Measurements from ENCODE around the gene KIAA1549. TPM values are rescaled to one million over a fixed set of nuclear protein-coding genes. Genes with fewer than 3 reads are reported as not detected.

KIAA1549 gene
- total and polyA plus RNA-seq, 7 donors = 0.46 to 4.4 (median 1.4) TPM

DNA sequence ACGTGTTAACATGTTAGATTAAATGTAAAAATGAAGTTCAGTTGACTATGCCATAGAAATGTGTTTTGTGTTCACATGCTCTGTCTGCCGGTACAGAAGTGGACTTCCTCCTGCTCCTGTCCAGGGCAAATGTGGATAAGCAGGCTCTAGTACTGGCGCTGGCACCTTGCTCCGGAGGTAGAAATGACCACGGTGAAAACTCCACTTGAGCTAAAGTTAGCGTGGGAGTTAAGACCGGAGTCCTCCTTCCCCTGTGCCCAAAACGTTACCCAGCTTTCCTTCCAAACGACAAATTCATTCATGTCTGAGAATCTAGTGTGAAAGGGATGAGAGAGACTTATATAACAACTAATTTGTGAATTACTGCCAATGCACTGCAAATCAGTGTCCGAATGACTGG is 148.2 kb downstream of the KIAA1549 start:
- DNase-seq = no peak
- H3K27ac ChIP-seq = no peak overlapping the region
- WGBS, 3 donors = 87 to 93% (median 93%) methylated on average over 10 of the region's 10 CpGs
- H3K4me3 ChIP-seq = no peak overlapping the region
- intact Hi-C loops (cut with DNase I) = no loop called here
- no peaks in the 10 kb centered on the region for H3K4me1 ChIP-seq
- H3K27me3 ChIP-seq (ENCODE audit: insufficient read depth in 3 of 3, low read length in 2 of 3) = no peaks in the 10 kb centered on the region
- H3K9me3 ChIP-seq = no peaks in the 10 kb centered on the region
- no peak for ATAC-seq
- H3K36me3 ChIP-seq (ENCODE audit: insufficient read depth in 1 of 2, low read depth in 1 of 2) = no peaks in the 10 kb centered on the region
- TF ChIP-seq, protein P1, sequence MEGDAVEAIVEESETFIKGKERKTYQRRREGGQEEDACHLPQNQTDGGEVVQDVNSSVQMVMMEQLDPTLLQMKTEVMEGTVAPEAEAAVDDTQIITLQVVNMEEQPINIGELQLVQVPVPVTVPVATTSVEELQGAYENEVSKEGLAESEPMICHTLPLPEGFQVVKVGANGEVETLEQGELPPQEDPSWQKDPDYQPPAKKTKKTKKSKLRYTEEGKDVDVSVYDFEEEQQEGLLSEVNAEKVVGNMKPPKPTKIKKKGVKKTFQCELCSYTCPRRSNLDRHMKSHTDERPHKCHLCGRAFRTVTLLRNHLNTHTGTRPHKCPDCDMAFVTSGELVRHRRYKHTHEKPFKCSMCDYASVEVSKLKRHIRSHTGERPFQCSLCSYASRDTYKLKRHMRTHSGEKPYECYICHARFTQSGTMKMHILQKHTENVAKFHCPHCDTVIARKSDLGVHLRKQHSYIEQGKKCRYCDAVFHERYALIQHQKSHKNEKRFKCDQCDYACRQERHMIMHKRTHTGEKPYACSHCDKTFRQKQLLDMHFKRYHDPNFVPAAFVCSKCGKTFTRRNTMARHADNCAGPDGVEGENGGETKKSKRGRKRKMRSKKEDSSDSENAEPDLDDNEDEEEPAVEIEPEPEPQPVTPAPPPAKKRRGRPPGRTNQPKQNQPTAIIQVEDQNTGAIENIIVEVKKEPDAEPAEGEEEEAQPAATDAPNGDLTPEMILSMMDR (IDR thresholded peaks at IDR 0.05) = no peak

DNA sequence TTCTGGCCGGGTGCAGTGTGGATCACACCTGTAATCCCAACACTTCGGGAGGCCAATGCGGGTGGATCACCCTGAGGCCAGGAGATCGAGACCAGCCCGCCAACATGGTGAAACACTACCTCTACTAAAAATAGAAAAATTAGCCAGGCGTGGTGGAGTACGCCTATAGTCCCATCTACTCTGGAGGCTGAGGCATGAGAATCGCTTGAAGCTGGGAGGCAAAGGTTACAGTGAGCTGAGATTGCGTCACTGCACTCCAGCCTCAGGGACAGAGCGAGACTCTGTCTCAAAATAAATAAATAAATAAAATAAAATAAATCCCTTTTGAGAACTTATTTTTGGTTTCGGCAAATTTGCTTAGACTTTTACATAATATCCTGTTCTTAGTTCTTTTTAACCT is 151.9 kb downstream of the KIAA1549 start:
- no peaks in the 10 kb centered on the region for H3K27me3 ChIP-seq (ENCODE audit: insufficient read depth in 3 of 3, low read length in 2 of 3)
- no peaks in the 10 kb centered on the region for H3K4me1 ChIP-seq
- no peak overlapping the region for H3K4me3 ChIP-seq
- intact Hi-C loops (cut with DNase I) = no loop called here
- no peaks in the 10 kb centered on the region for H3K36me3 ChIP-seq (ENCODE audit: insufficient read depth in 1 of 2, low read depth in 1 of 2)
- ATAC-seq (no peak), DNase-seq (no peak)
- TF ChIP-seq, protein P1 (IDR thresholded peaks at IDR 0.05) = no peak
- H3K9me3 ChIP-seq = no peaks in the 10 kb centered on the region
- H3K27ac ChIP-seq = no peak overlapping the region
- WGBS, 3 donors = 83 to 92% (median 87%) methylated on average over 11 of the region's 11 CpGs

DNA sequence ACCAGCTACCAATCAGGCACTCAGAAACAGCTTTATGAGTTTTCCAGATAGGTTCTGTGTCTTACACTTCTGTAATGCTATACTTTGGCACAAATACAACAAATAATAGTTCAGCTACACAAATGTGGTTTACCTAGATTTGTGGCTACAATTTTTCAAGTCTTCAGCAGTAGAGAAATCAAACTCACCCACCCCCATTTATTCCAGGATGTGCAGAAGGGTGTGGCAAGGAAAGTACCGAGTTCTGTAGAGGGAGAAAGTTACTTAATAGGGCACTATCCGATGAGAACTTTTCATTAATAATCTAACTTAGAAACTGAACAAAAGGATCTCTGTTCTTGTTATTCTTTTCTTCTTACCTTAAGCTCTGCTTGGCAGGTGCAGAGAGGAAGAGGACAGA is 152.9 kb downstream of the KIAA1549 start:
- Histone ChIP-seq H3K27me3 (ENCODE audit: insufficient read depth in 3 of 3, low read length in 2 of 3) (no peaks in the 10 kb centered on the region), H3K4me3 (no peak overlapping the region), H3K9me3 (no peaks in the 10 kb centered on the region), H3K27ac (no peak overlapping the region), H3K36me3 (ENCODE audit: insufficient read depth in 1 of 2, low read depth in 1 of 2) (no peaks in the 10 kb centered on the region), H3K4me1 (no peaks in the 10 kb centered on the region)
- intact Hi-C loops (cut with DNase I) = no loop called here
- no peak for DNase-seq
- TF ChIP-seq, protein P1 (IDR thresholded peaks at IDR 0.05) = no peak
- 60 to 65% (median 60%) methylated on average over 2 of the region's 2 CpGs for WGBS, 3 donors
- no peak for ATAC-seq

DNA sequence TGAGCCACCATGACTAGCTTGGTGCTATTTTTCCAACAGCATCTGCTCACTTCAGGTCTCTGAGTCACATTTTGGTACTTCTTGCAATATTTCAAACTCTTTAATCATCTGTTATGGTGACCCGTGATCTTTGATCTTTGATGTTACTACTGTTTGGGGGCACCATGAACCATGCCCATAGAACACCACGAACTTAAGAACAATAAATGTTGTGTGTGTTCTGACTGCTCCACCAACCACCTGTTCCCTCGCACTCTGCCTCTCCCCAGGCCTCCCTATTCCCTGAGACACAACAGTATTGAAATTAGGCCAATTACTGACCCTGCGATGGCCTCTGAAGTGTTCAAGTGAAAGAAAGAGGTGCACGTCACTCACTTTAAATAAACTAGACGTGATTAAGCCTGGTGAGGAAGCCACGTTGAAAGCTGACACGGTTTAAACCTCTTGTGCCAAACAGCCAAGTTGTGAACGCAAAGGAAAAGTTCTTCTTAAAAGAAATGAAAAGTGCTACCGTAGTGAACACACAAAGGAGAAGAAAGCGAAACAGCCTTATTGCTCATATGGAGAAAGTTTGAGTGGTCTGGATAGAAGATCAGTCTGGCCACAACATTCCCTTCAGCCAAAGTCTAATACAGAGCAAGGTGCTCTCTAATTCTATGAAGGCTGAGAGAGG is 156.0 kb downstream of the KIAA1549 start:
- no peak for ATAC-seq
- no peaks in the 10 kb centered on the region for H3K27me3 ChIP-seq (ENCODE audit: insufficient read depth in 3 of 3, low read length in 2 of 3)
- no peak overlapping the region for H3K4me3 ChIP-seq
- no peaks in the 10 kb centered on the region for H3K4me1 ChIP-seq
- no peaks in the 10 kb centered on the region for H3K9me3 ChIP-seq
- TF ChIP-seq, protein P1 (IDR thresholded peaks at IDR 0.05) = no peak
- WGBS, 3 donors = 83 to 85% (median 85%) methylated on average over 11 of the region's 11 CpGs
- intact Hi-C loops (cut with DNase I) = no loop called here
- DNase-seq = no peak
- H3K27ac ChIP-seq = no peak overlapping the region
- H3K36me3 ChIP-seq (ENCODE audit: insufficient read depth in 1 of 2, low read depth in 1 of 2) = no peaks in the 10 kb centered on the region

Measured in psoas muscle (tissue), 8 donors.